HEK293 (cell line): ENCODE data around the gene THSD7B.

ENCODE experiments used
- CTCF ChIA-PET: fragments of 350-600 bp; formaldehyde crosslinking; extraction: SDS; loops from one replicate; lab custom pipeline; 2021; ENCODE audit warnings: antibody characterized with exemption; lab: Yijun Ruan, JAX
- POLR2A ChIA-PET: fragments of 300-600 bp; formaldehyde crosslinking; extraction: SDS; loops from one replicate; lab custom pipeline; 2020; ENCODE audit warnings: antibody characterized with exemption, inconsistent platforms; lab: Yijun Ruan, JAX
- H3K27ac ChIP-seq: fragments of 200-500 bp; sonication (Bioruptor generic); 2 replicates; pipeline ENCODE4 v1.5.1; 2014; ENCODE audit warnings: low read depth, low read length, control low read depth, inconsistent platforms; ENCODE audit errors: extremely low read depth
- H3K36me3 ChIP-seq, 2 experiments: fragments of 200-500 bp in 1 of 2; sonication (Bioruptor generic) in 1 of 2; 1 replicate in 1 of 2; 2 replicates in 1 of 2; pipeline ENCODE4 v1.5.1; 2014 to 2017; ENCODE audit warnings: inconsistent platforms in 2 of 2, low read length in 2 of 2; ENCODE audit not compliant: control insufficient read depth in 2 of 2, insufficient read depth in 1 of 2
- H3K4me1 ChIP-seq: fragments of 200-500 bp; sonication (Bioruptor generic); 2 replicates; pipeline ENCODE4 v1.5.1; 2014; ENCODE audit warnings: mild to moderate bottlenecking, low read length, inconsistent platforms; ENCODE audit not compliant: control insufficient read depth, insufficient read depth
- H3K4me3 ChIP-seq: 2 replicates; pipeline ENCODE4 v1.5.1; 2011; ENCODE audit warnings: low read depth, mild to moderate bottlenecking, control low read depth, low read length, moderate library complexity
- H3K9me3 ChIP-seq: fragments of 200-500 bp; sonication (Bioruptor generic); 2 replicates; pipeline ENCODE4 v1.5.1; 2014; ENCODE audit warnings: low read depth, low read length, inconsistent platforms; ENCODE audit not compliant: control insufficient read depth, insufficient read depth
- EGR2 ChIP-seq: fragments of 450-650 bp; formaldehyde crosslinking; IDR thresholded peaks from 2 replicates; pipeline ENCODE4 v1.5.1; 2016; ENCODE audit warnings: low read depth, missing biosample characterization, missing genetic modification characterization
- HOXD13 ChIP-seq: sonication (generic); formaldehyde crosslinking; IDR thresholded peaks from 2 replicates; pipeline ENCODE4 v1.8.0; 2022; ENCODE audit warnings: missing genetic modification reagents, borderline replicate concordance
- KLF8 ChIP-seq: fragments of 450-650 bp; formaldehyde crosslinking; IDR thresholded peaks from 2 replicates; pipeline ENCODE4 v1.5.1; 2016; ENCODE audit warnings: missing biosample characterization, missing genetic modification characterization
- OSR2 ChIP-seq: fragments of 450-650 bp; formaldehyde crosslinking; IDR thresholded peaks from 2 replicates; pipeline ENCODE4 v1.5.1; 2016; ENCODE audit warnings: missing biosample characterization, missing genetic modification characterization
- RBAK ChIP-seq: fragments of 450-650 bp; formaldehyde crosslinking; IDR thresholded peaks from 2 replicates; pipeline ENCODE4 v1.5.1; 2016; ENCODE audit warnings: missing biosample characterization, missing genetic modification characterization
- TRIM28 ChIP-seq: IDR thresholded peaks from 2 replicates; pipeline ENCODE4 v1.6.1; 2011; ENCODE audit warnings: low read length, control low read depth, borderline replicate concordance
- ZFP3 ChIP-seq: fragments of 450-650 bp; formaldehyde crosslinking; IDR thresholded peaks from 2 replicates; pipeline ENCODE4 v1.5.1; 2016; ENCODE audit warnings: low read depth, missing biosample characterization, missing genetic modification characterization
- ZNF2 ChIP-seq: fragments of 450-650 bp; formaldehyde crosslinking; IDR thresholded peaks from 2 replicates; pipeline ENCODE4 v1.5.1; 2016; ENCODE audit warnings: missing biosample characterization, missing genetic modification characterization
- ZNF202 ChIP-seq: fragments of 450-650 bp; formaldehyde crosslinking; IDR thresholded peaks from 2 replicates; pipeline ENCODE4 v1.5.1; 2016; ENCODE audit warnings: missing biosample characterization, missing genetic modification characterization, borderline replicate concordance
- ZNF221 ChIP-seq: fragments of 450-650 bp; formaldehyde crosslinking; IDR thresholded peaks from 2 replicates; pipeline ENCODE4 v1.5.1; 2017; ENCODE audit warnings: missing biosample characterization, missing genetic modification characterization, borderline replicate concordance
- ZNF324 ChIP-seq: fragments of 450-650 bp; formaldehyde crosslinking; IDR thresholded peaks from 2 replicates; pipeline ENCODE4 v1.5.1; 2016; ENCODE audit warnings: missing biosample characterization, missing genetic modification characterization
- ZNF660 ChIP-seq: fragments of 450-650 bp; IDR thresholded peaks from 2 replicates; pipeline ENCODE4 v1.5.1; 2018; ENCODE audit warnings: missing biosample characterization, mild to moderate bottlenecking, missing genetic modification characterization
- TF ChIP-seq, protein P1 (sequence below): fragments of 450-650 bp; formaldehyde crosslinking; IDR thresholded peaks from 2 replicates; pipeline ENCODE4 v1.5.1; 2016; ENCODE audit warnings: missing biosample characterization, missing genetic modification characterization
- TF ChIP-seq, protein P2 (sequence below): fragments of 450-650 bp; formaldehyde crosslinking; IDR thresholded peaks from 2 replicates; pipeline ENCODE4 v1.5.1; 2016; ENCODE audit warnings: missing biosample characterization, missing genetic modification characterization, borderline replicate concordance
- TF ChIP-seq, protein P3 (sequence below): fragments of 450-650 bp; formaldehyde crosslinking; IDR thresholded peaks from 2 replicates; pipeline ENCODE4 v1.5.1; 2017; ENCODE audit warnings: missing biosample characterization, missing genetic modification characterization
- TF ChIP-seq, protein P4 (sequence below): fragments of 450-650 bp; formaldehyde crosslinking; IDR thresholded peaks from 2 replicates; pipeline ENCODE4 v1.5.1; 2016; ENCODE audit warnings: missing biosample characterization, missing genetic modification characterization, low read depth

The THSD7B gene

DNA sequence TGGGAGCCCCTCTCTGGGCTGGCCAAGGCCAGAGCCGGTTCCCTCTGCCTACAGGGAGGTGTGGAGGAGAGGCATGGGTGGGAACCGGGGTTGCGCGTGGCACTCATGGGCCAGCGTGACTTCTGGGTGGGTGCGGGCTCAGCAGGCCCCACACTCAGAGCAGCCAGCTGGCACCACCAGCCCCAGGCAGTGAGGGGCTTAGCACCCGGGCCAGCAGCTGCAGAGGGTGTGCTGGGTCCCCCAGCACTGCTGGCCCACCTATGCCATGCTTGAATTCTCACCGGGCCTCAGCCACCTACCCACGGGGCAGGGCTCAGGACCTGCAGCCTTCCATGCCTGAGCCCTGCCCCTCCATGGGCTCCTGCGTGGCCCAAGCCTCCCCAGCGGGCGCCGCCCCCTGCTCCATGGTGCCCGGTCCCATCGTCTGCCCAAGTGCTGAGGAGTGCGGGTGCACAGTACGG lies 950.4 kb downstream of the THSD7B start:
- TF ChIP-seq ZFP3 (tag by site-specific recombination) (no peak), ZNF202 (tag by site-specific recombination) (no peak), ZNF324 (tag by site-specific recombination) (no peak), KLF8 (tag by site-specific recombination) (no peak), RBAK (tag by site-specific recombination) (no peak), EGR2 (no peak), TRIM28 (no peak), ZNF2 (no peak), ZNF221 (no peak), ZNF660 (no peak), OSR2 (tag by site-specific recombination) (no peak)
- TF ChIP-seq, protein P1, sequence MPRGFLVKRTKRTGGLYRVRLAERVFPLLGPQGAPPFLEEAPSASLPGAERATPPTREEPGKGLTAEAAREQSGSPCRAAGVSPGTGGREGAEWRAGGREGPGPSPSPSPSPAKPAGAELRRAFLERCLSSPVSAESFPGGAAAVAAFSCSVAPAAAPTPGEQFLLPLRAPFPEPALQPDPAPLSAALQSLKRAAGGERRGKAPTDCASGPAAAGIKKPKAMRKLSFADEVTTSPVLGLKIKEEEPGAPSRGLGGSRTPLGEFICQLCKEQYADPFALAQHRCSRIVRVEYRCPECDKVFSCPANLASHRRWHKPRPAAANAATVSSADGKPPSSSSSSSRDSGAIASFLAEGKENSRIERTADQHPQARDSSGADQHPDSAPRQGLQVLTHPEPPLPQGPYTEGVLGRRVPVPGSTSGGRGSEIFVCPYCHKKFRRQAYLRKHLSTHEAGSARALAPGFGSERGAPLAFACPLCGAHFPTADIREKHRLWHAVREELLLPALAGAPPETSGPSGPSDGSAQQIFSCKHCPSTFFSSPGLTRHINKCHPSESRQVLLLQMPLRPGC: no peak
- TF ChIP-seq, protein P2, sequence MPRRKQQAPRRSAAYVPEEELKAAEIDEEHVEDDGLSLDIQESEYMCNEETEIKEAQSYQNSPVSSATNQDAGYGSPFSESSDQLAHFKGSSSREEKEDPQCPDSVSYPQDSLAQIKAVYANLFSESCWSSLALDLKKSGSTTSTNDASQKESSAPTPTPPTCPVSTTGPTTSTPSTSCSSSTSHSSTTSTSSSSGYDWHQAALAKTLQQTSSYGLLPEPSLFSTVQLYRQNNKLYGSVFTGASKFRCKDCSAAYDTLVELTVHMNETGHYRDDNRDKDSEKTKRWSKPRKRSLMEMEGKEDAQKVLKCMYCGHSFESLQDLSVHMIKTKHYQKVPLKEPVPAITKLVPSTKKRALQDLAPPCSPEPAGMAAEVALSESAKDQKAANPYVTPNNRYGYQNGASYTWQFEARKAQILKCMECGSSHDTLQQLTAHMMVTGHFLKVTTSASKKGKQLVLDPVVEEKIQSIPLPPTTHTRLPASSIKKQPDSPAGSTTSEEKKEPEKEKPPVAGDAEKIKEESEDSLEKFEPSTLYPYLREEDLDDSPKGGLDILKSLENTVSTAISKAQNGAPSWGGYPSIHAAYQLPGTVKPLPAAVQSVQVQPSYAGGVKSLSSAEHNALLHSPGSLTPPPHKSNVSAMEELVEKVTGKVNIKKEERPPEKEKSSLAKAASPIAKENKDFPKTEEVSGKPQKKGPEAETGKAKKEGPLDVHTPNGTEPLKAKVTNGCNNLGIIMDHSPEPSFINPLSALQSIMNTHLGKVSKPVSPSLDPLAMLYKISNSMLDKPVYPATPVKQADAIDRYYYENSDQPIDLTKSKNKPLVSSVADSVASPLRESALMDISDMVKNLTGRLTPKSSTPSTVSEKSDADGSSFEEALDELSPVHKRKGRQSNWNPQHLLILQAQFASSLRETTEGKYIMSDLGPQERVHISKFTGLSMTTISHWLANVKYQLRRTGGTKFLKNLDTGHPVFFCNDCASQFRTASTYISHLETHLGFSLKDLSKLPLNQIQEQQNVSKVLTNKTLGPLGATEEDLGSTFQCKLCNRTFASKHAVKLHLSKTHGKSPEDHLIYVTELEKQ (tag by site-specific recombination): no peak
- TF ChIP-seq, protein P3, sequence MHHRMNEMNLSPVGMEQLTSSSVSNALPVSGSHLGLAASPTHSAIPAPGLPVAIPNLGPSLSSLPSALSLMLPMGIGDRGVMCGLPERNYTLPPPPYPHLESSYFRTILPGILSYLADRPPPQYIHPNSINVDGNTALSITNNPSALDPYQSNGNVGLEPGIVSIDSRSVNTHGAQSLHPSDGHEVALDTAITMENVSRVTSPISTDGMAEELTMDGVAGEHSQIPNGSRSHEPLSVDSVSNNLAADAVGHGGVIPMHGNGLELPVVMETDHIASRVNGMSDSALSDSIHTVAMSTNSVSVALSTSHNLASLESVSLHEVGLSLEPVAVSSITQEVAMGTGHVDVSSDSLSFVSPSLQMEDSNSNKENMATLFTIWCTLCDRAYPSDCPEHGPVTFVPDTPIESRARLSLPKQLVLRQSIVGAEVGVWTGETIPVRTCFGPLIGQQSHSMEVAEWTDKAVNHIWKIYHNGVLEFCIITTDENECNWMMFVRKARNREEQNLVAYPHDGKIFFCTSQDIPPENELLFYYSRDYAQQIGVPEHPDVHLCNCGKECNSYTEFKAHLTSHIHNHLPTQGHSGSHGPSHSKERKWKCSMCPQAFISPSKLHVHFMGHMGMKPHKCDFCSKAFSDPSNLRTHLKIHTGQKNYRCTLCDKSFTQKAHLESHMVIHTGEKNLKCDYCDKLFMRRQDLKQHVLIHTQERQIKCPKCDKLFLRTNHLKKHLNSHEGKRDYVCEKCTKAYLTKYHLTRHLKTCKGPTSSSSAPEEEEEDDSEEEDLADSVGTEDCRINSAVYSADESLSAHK (tag by site-specific recombination): no peak
- TF ChIP-seq, protein P4, sequence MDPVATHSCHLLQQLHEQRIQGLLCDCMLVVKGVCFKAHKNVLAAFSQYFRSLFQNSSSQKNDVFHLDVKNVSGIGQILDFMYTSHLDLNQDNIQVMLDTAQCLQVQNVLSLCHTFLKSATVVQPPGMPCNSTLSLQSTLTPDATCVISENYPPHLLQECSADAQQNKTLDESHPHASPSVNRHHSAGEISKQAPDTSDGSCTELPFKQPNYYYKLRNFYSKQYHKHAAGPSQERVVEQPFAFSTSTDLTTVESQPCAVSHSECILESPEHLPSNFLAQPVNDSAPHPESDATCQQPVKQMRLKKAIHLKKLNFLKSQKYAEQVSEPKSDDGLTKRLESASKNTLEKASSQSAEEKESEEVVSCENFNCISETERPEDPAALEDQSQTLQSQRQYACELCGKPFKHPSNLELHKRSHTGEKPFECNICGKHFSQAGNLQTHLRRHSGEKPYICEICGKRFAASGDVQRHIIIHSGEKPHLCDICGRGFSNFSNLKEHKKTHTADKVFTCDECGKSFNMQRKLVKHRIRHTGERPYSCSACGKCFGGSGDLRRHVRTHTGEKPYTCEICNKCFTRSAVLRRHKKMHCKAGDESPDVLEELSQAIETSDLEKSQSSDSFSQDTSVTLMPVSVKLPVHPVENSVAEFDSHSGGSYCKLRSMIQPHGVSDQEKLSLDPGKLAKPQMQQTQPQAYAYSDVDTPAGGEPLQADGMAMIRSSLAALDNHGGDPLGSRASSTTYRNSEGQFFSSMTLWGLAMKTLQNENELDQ (tag by site-specific recombination): no peak
- Histone ChIP-seq H3K27ac (no peak overlapping the region), H3K36me3 (no peaks in the 10 kb centered on the region), H3K4me1 (no peaks in the 10 kb centered on the region), H3K9me3 (no peaks in the 10 kb centered on the region), H3K4me3 (no peak overlapping the region)
- POLR2A ChIA-PET: no interaction called here
- CTCF ChIA-PET: no interaction called here

DNA sequence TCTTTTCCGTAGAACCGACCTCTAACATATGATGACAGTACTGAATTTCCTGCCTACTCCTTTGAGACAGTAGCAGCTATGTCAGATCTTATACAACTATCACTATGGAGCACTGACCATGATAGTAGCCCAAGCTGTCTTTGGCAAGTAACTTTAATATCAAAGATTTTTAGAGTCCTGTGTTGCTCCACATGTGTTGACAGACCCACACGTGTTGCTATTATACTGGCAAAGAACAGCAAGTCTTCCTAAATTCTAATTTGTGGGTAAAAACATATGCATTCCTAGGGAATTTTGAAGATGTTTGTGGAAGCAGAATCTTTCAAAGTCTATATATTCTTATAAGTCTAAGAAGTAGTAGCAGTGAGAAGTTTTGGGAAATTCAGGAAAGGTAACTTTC lies 953.4 kb downstream of the THSD7B start:
- POLR2A ChIA-PET: no interaction called here
- H3K4me3 ChIP-seq: no peak overlapping the region
- CTCF ChIA-PET: no interaction called here

More for the DNA sequence above, 953.4 kb downstream of the THSD7B start:
- Histone ChIP-seq H3K4me1 (no peaks in the 10 kb centered on the region), H3K36me3 (no peaks in the 10 kb centered on the region), H3K9me3 (no peaks in the 10 kb centered on the region), H3K27ac (no peak overlapping the region)
- TF ChIP-seq HOXD13 (CRISPR knock-in tag): no peak
